Activated effector memory CD4-positive, alpha-beta T cell treated with Interleukin-2 at 50 U/mL for 16 hours (primary cell): Measurements from ENCODE around the gene TXNL1.

Experiments used
- DNase-seq: peaks from one replicate; pipeline ENCODE4 v3.0.0-alpha.2; 2020

Gene TXNL1

GRCh38 chr18:56565551-56566345 lies 72.6 kb downstream of the TXNL1 start:
- no peak for DNase-seq

- DNase-seq, result no peak
Observed at GRCh38 chr18:56565046-56565445, 73.3 kb downstream of the TXNL1 start.

GRCh38 chr18:56563568-56563967 lies 74.8 kb downstream of the TXNL1 start:
- DNase-seq, result no peak

GRCh38 chr18:56562479-56562878 lies 75.9 kb downstream of the TXNL1 start:
- no peak for DNase-seq

- no peak for DNase-seq
Observed at GRCh38 chr18:56560992-56561391, 77.4 kb downstream of the TXNL1 start.

GRCh38 chr18:56559044-56559443 lies 79.3 kb downstream of the TXNL1 start:
- no peak for DNase-seq

- DNase-seq, result no peak
Observed at GRCh38 chr18:56556907-56557306, 81.5 kb downstream of the TXNL1 start.

GRCh38 chr18:56550121-56550520 lies 88.3 kb downstream of the TXNL1 start:
- no peak for DNase-seq
